HUDEP-2 (cell line): ENCODE data around the gene SORCS2.

Experiments
- DNase-seq, 76 experiments: peaks; one replicate each; lab custom pipeline; 2025; ENCODE audit not compliant: unreplicated experiment in 76 of 76; lab: John Stamatoyannopoulos, UW

SORCS2 gene

GRCh38 chr4:7315286-7315685 is 122.9 kb downstream of the SORCS2 start:
- DNase-seq, result no peak

GRCh38 chr4:7315935-7316334 is 123.6 kb downstream of the SORCS2 start:
- no peak for DNase-seq

- DNase-seq, result no peak
Measured at GRCh38 chr4:7319024-7319423, 126.7 kb downstream of the SORCS2 start.

- no peak for DNase-seq
Measured at GRCh38 chr4:7320206-7320797, 128.0 kb downstream of the SORCS2 start.

- no peak for DNase-seq
Measured at GRCh38 chr4:7322166-7322991, 130.0 kb downstream of the SORCS2 start.

- DNase-seq, result no peak
Measured at GRCh38 chr4:7323461-7323871, 131.1 kb downstream of the SORCS2 start.

GRCh38 chr4:7323872-7324650 is 131.7 kb downstream of the SORCS2 start:
- no peak for DNase-seq

GRCh38 chr4:7324651-7325121 is 132.3 kb downstream of the SORCS2 start:
- no peak for DNase-seq

GRCh38 chr4:7325541-7325940 is 133.2 kb downstream of the SORCS2 start:
- no peak for DNase-seq

- no peak for DNase-seq
Measured at GRCh38 chr4:7326306-7326692, 134.0 kb downstream of the SORCS2 start.

GRCh38 chr4:7326693-7327340 is 134.5 kb downstream of the SORCS2 start:
- DNase-seq, result no peak

GRCh38 chr4:7327341-7327885 is 135.1 kb downstream of the SORCS2 start:
- DNase-seq, result no peak

GRCh38 chr4:7328162-7328912 is 136.0 kb downstream of the SORCS2 start:
- no peak for DNase-seq

GRCh38 chr4:7328913-7329638 is 136.7 kb downstream of the SORCS2 start:
- no peak for DNase-seq

GRCh38 chr4:7330031-7330596 is 137.8 kb downstream of the SORCS2 start:
- no peak for DNase-seq

GRCh38 chr4:7330811-7331681 is 138.7 kb downstream of the SORCS2 start:
- DNase-seq, result no peak

GRCh38 chr4:7331682-7332000 is 139.3 kb downstream of the SORCS2 start:
- no peak for DNase-seq
